Esophagus mucosa (tissue), 1 donor: ENCODE data around the gene FGD5. TPM values are rescaled to one million over a fixed set of nuclear protein-coding genes. Genes with fewer than 3 reads are reported as not detected.

Source experiments
- ATAC-seq: fragments of 200-7000 bp; cut with Tn5 transposase; one replicate; pipeline ENCODE4 v1.9.1; 2020
- total RNA-seq: library from RNA; stranded (reverse); gene quantifications from one replicate; pipeline ENCODE4 v1.2.4, GENCODE V29; 2023
- donor health status: DM: yes; HTN: yes; CAD: no.

Gene FGD5
- total RNA-seq, 1 donor from 2014 or later = 2.5 TPM

GRCh38 chr3:14907043-14907966, 88.5 kb downstream of the FGD5 start:
- no peak for ATAC-seq

- ATAC-seq = no peak
Observed at GRCh38 chr3:14909250-14909649, 90.5 kb downstream of the FGD5 start.

- no peak for ATAC-seq
Observed at GRCh38 chr3:14911651-14912050, 92.9 kb downstream of the FGD5 start.

GRCh38 chr3:14913071-14913925, 94.5 kb downstream of the FGD5 start:
- ATAC-seq = no peak

- ATAC-seq = no peak
Observed at GRCh38 chr3:14913926-14914778, 95.4 kb downstream of the FGD5 start.

- no peak for ATAC-seq
Observed at GRCh38 chr3:14914779-14915117, 96.0 kb downstream of the FGD5 start.

GRCh38 chr3:14915636-14916222, 97.0 kb downstream of the FGD5 start:
- peak; percentile 36 for ATAC-seq

GRCh38 chr3:14918356-14918860, 99.6 kb downstream of the FGD5 start:
- no peak for ATAC-seq

GRCh38 chr3:14920536-14920935, 101.8 kb downstream of the FGD5 start:
- ATAC-seq = no peak

GRCh38 chr3:14921034-14921616, 102.4 kb downstream of the FGD5 start:
- ATAC-seq = peak; percentile 95

GRCh38 chr3:14921811-14922705, 103.3 kb downstream of the FGD5 start:
- ATAC-seq = no peak

GRCh38 chr3:14922863-14923262, 104.1 kb downstream of the FGD5 start:
- no peak for ATAC-seq

GRCh38 chr3:14923476-14923875, 104.7 kb downstream of the FGD5 start:
- ATAC-seq = no peak

GRCh38 chr3:14925729-14926591, 107.2 kb downstream of the FGD5 start:
- peak; percentile 28 for ATAC-seq

- ATAC-seq = no peak
Observed at GRCh38 chr3:14926592-14926991, 107.8 kb downstream of the FGD5 start.

- no peak for ATAC-seq
Observed at GRCh38 chr3:14927308-14927707, 108.5 kb downstream of the FGD5 start.

GRCh38 chr3:14929310-14930074, 110.7 kb downstream of the FGD5 start:
- ATAC-seq = no peak

- ATAC-seq = no peak
Observed at GRCh38 chr3:14933820-14934425, 115.2 kb downstream of the FGD5 start.
